Measurements from ENCODE around the gene CTDP1.
"Not testable (repeated sequence)": the region's sequence is repeated elsewhere in the genome, so short reads cannot be mapped to it uniquely, and the experiment has no call there.

Gene CTDP1

GRCh38 chr18:79729611-79730010, 50.0 kb downstream of the CTDP1 start:
- Histone ChIP-seq H3K4me2 (ENCODE audit: low read depth, low read length) (no peak overlapping the region), H3K4me1 (ENCODE audit: low read length) (no peaks in the 10 kb centered on the region), H3K27me3 (replicated peaks; ENCODE audit: insufficient read depth, low read length) (no peaks in the 10 kb centered on the region), H3K79me2 (ENCODE audit: low read length) (peaks cover 5% of the 10 kb centered on the region; the same call in 1 of the 2 replicates), H3K9me3 (replicated peaks; ENCODE audit: insufficient read depth, low read length) (no peaks in the 10 kb centered on the region), H2AFZ (ENCODE audit: low read length) (no peak overlapping the region), H3K27ac (ENCODE audit: low read length) (no peak overlapping the region), H3K36me3 (replicated peaks; ENCODE audit: insufficient read depth, low read length) (peaks cover 40% of the 10 kb centered on the region), H3K9ac (ENCODE audit: low read length) (no peak overlapping the region), H4K20me1 (ENCODE audit: insufficient read depth, low read length) (no peaks in the 10 kb centered on the region), H3K9me2 (replicated peaks; ENCODE audit: insufficient read depth, low read length) (no peaks in the 10 kb centered on the region), H3F3A (ENCODE audit: insufficient read depth, low read length) (no peaks in the 10 kb centered on the region), H3K4me3 (ENCODE audit: low read length) (no peak overlapping the region)
- TF ChIP-seq EZH2phosphoT487 (IDR thresholded peaks at IDR 0.05; ENCODE audit: low read length) (no peak), EZH2 (optimal IDR thresholded peaks at IDR 0.05; ENCODE audit: low read depth, low read length) (no peak)
- DNase-seq = no peak

GRCh38 chr18:79730804-79731203, 51.2 kb downstream of the CTDP1 start:
- H3K4me3 ChIP-seq (ENCODE audit: low read length) = no peak overlapping the region
- H3K79me2 ChIP-seq (ENCODE audit: low read length) = peaks cover 5% of the 10 kb centered on the region; the same call in 1 of the 2 replicates
- no peak overlapping the region for H2AFZ ChIP-seq (ENCODE audit: low read length)
- H4K20me1 ChIP-seq (ENCODE audit: insufficient read depth, low read length) = no peaks in the 10 kb centered on the region
- DNase-seq = no peak
- no peaks in the 10 kb centered on the region for H3K9me2 ChIP-seq (replicated peaks; ENCODE audit: insufficient read depth, low read length)
- no peak overlapping the region for H3K27ac ChIP-seq (ENCODE audit: low read length)
- no peaks in the 10 kb centered on the region for H3K9me3 ChIP-seq (replicated peaks; ENCODE audit: insufficient read depth, low read length)
- no peaks in the 10 kb centered on the region for H3K4me1 ChIP-seq (ENCODE audit: low read length)
- TF ChIP-seq CTCF (IDR thresholded peaks at IDR 0.05; ENCODE audit: low read length) (no peak), EZH2phosphoT487 (IDR thresholded peaks at IDR 0.05; ENCODE audit: low read length) (no peak), EZH2 (optimal IDR thresholded peaks at IDR 0.05; ENCODE audit: low read depth, low read length) (no peak)
- H3F3A ChIP-seq (ENCODE audit: insufficient read depth, low read length) = no peaks in the 10 kb centered on the region
- no peak overlapping the region for H3K4me2 ChIP-seq (ENCODE audit: low read depth, low read length)
- peaks cover 36% of the 10 kb centered on the region for H3K36me3 ChIP-seq (replicated peaks; ENCODE audit: insufficient read depth, low read length)
- no peak overlapping the region for H3K9ac ChIP-seq (ENCODE audit: low read length)
- no peaks in the 10 kb centered on the region for H3K27me3 ChIP-seq (replicated peaks; ENCODE audit: insufficient read depth, low read length)

GRCh38 chr18:79731881-79732720, 52.5 kb downstream of the CTDP1 start:
- not testable (repeated sequence) for H3K27me3 ChIP-seq (replicated peaks; ENCODE audit: insufficient read depth, low read length); H3K79me2 ChIP-seq (ENCODE audit: low read length); H3K4me1 ChIP-seq (ENCODE audit: low read length); H3K4me3 ChIP-seq (ENCODE audit: low read length); H3K9ac ChIP-seq (ENCODE audit: low read length); H4K20me1 ChIP-seq (ENCODE audit: insufficient read depth, low read length); H3K9me2 ChIP-seq (replicated peaks; ENCODE audit: insufficient read depth, low read length); H3F3A ChIP-seq (ENCODE audit: insufficient read depth, low read length); H3K4me2 ChIP-seq (ENCODE audit: low read depth, low read length); H3K9me3 ChIP-seq (replicated peaks; ENCODE audit: insufficient read depth, low read length); H2AFZ ChIP-seq (ENCODE audit: low read length); DNase-seq; H3K27ac ChIP-seq (ENCODE audit: low read length)
- peaks cover 36% of the 10 kb centered on the region for H3K36me3 ChIP-seq (replicated peaks; ENCODE audit: insufficient read depth, low read length)

GRCh38 chr18:79732721-79733025, 53.1 kb downstream of the CTDP1 start:
- H3K9me2 ChIP-seq (replicated peaks; ENCODE audit: insufficient read depth, low read length) = no peaks in the 10 kb centered on the region
- no peak overlapping the region for H3K9ac ChIP-seq (ENCODE audit: low read length)
- H3K27me3 ChIP-seq (replicated peaks; ENCODE audit: insufficient read depth, low read length) = no peaks in the 10 kb centered on the region
- no peak overlapping the region for H3K4me3 ChIP-seq (ENCODE audit: low read length)
- H3F3A ChIP-seq (ENCODE audit: insufficient read depth, low read length) = no peaks in the 10 kb centered on the region
- H3K79me2 ChIP-seq (ENCODE audit: low read length) = 0 out of 2 replicates have a peak, but pooled peaks cover under 1% of the 10 kb centered on the region
- H2AFZ ChIP-seq (ENCODE audit: low read length) = no peak overlapping the region
- H3K4me2 ChIP-seq (ENCODE audit: low read depth, low read length) = no peak overlapping the region
- H3K9me3 ChIP-seq (replicated peaks; ENCODE audit: insufficient read depth, low read length) = no peaks in the 10 kb centered on the region
- no peak overlapping the region for H3K27ac ChIP-seq (ENCODE audit: low read length)
- H3K36me3 ChIP-seq (replicated peaks; ENCODE audit: insufficient read depth, low read length) = peaks cover 36% of the 10 kb centered on the region
- no peaks in the 10 kb centered on the region for H4K20me1 ChIP-seq (ENCODE audit: insufficient read depth, low read length)
- H3K4me1 ChIP-seq (ENCODE audit: low read length) = no peaks in the 10 kb centered on the region
- DNase-seq = no peak
- TF ChIP-seq CTCF (IDR thresholded peaks at IDR 0.05; ENCODE audit: low read length) (no peak), EZH2phosphoT487 (IDR thresholded peaks at IDR 0.05; ENCODE audit: low read length) (no peak), EZH2 (optimal IDR thresholded peaks at IDR 0.05; ENCODE audit: low read depth, low read length) (no peak)

Data from MM.1S (cell line).